K562 (cell line): Measurements from ENCODE around the gene TBXA2R. TPM values are rescaled to one million over a fixed set of nuclear protein-coding genes. Genes with fewer than 3 reads are reported as not detected.
A peak's percentile ranks its signal among the peaks of the same experiment; 100 is the strongest.

Experiments used
- ARID3A ChIP-seq: IDR thresholded peaks from 2 replicates; pipeline ENCODE4 v1.6.1; 2012; ENCODE audit warnings: low read depth, low read length, improper control_type of control experiment, borderline replicate concordance
- CHAMP1 ChIP-seq: fragments of 450-650 bp; IDR thresholded peaks from 2 replicates; pipeline ENCODE4 v1.6.1; 2016; ENCODE audit warnings: mild to moderate bottlenecking
- CREB1 ChIP-seq, 2 experiments: sonication (generic) in 1 of 2; formaldehyde crosslinking in 1 of 2; IDR thresholded peaks; 2 replicates each; pipeline versions ENCODE4 v1.6.1 to v1.8.0; 2012 to 2022; ENCODE audit warnings: inconsistent platforms in 1 of 2, mild to moderate bottlenecking in 1 of 2, missing genetic modification reagents in 1 of 2, moderate library complexity in 1 of 2
- CREBBP ChIP-seq: IDR thresholded peaks from one replicate; pipeline ENCODE4 v1.6.1; 2012; ENCODE audit warnings: low read depth, mild to moderate bottlenecking, control low read depth, inconsistent platforms, low read length
- JUN ChIP-seq, 2 experiments: sonication (generic) in 1 of 2; formaldehyde crosslinking in 1 of 2; IDR thresholded peaks; 2 replicates each; pipeline versions ENCODE4 v1.6.1 to v1.8.0; 2012 to 2022; ENCODE audit warnings: borderline replicate concordance in 2 of 2, mild to moderate bottlenecking in 2 of 2, improper control_type of control experiment in 1 of 2, low read depth in 1 of 2, low read length in 1 of 2, missing genetic modification reagents in 1 of 2
- NFE2L1 ChIP-seq: fragments of 450-650 bp; IDR thresholded peaks from 2 replicates; pipeline ENCODE4 v1.6.1; 2016; ENCODE audit warnings: missing genetic modification characterization, low read depth, mild to moderate bottlenecking, missing compliant biosample characterization, moderate library complexity, borderline replicate concordance
- NFYB ChIP-seq: IDR thresholded peaks from 2 replicates; pipeline ENCODE4 v1.6.1; 2011; ENCODE audit warnings: mild to moderate bottlenecking, moderate library complexity; ENCODE audit not compliant: insufficient read length; ENCODE audit errors: extremely low read depth
- NR3C1 ChIP-seq: sonication (generic); formaldehyde crosslinking; IDR thresholded peaks from 2 replicates; pipeline ENCODE4 v1.8.1; 2022; ENCODE audit warnings: missing genetic modification reagents
- PTBP1 ChIP-seq: fragments of 200-400 bp; formaldehyde crosslinking; IDR thresholded peaks from 2 replicates; pipeline ENCODE4 v1.6.1; 2017; ENCODE audit warnings: low read depth, low read length
- TFAM ChIP-seq: fragments of 250-450 bp; sonication (Bioruptor Pico); conservative IDR thresholded peaks from 2 replicates; pipeline ENCODE4 v1.5.0; 2021; ENCODE audit warnings: mild to moderate bottlenecking, moderate library complexity
- ZBED1 ChIP-seq: IDR thresholded peaks from 2 replicates; pipeline ENCODE4 v1.6.1; 2014
- ZNF324 ChIP-seq: fragments of 250-450 bp; sonication (Bioruptor Pico); IDR thresholded peaks from 2 replicates; pipeline ENCODE4 v1.4.0; 2020; ENCODE audit warnings: mild to moderate bottlenecking
- ZNF395 ChIP-seq: fragments of 200-800 bp; sonication (Bioruptor generic); IDR thresholded peaks from 2 replicates; pipeline ENCODE4 v1.6.1; 2017; ENCODE audit warnings: missing genetic modification characterization, missing compliant biosample characterization
- ZSCAN32 ChIP-seq: fragments of 450-650 bp; formaldehyde crosslinking; IDR thresholded peaks from 2 replicates; pipeline ENCODE4 v1.4.0; 2020; ENCODE audit warnings: mild to moderate bottlenecking, moderate library complexity
- polyA plus RNA-seq, 8 experiments: library from polyadenylated mRNA; depleted of rRNA in 4 of 8; stranded (reverse) in 5 of 8; unstranded in 3 of 8; fragments of >200 nt; fragmentation: Nextera tagmentation in 2 of 8; fragmentation: Illumina TruSeq in 1 of 8; extraction: Ambion mirVana in 2 of 8; extraction: Trizol in 1 of 8; gene quantifications; 2 replicates each; pipeline versions ENCODE4 v1.2.1 to v1.2.3, GENCODE V29; 2011 to 2014; ENCODE audit warnings: inconsistent platforms in 1 of 8, missing spikeins in 1 of 8
- total RNA-seq, 7 experiments: library from RNA; depleted of rRNA in 6 of 7; stranded (reverse); fragments of >200 nt in 6 of 7; fragmentation: Illumina TruSeq in 2 of 7; extraction: Trizol in 2 of 7; gene quantifications; 2 replicates each; pipeline versions ENCODE4 v1.2.1 to v1.2.3, GENCODE V29; 2011 to 2021; ENCODE audit warnings: low replicate concordance in 1 of 7
- TF ChIP-seq, protein P1 (sequence below): fragments of 250-450 bp; sonication (Bioruptor Pico); IDR thresholded peaks from 2 replicates; pipeline ENCODE4 v1.5.0; 2021

TBXA2R gene
- total and polyA plus RNA-seq, 9 of the 15 experiments (the other 6 are each of a cell fraction or from before 2014, with no cell fraction given) = 1.5 to 24.0 (median 2.8) TPM

GRCh38 chr19:3563709-3564524 is 42.8 kb downstream of the TBXA2R start (continued):
- no peak for TF ChIP-seq NFE2L1 (tag)
- TF ChIP-seq JUN (IDR thresholded peaks at IDR 0.05; ENCODE audit: borderline replicate concordance, low read depth, low read length) = no peak
- TF ChIP-seq JUN (CRISPR knock-in tag; IDR thresholded peaks at IDR 0.05; ENCODE audit: borderline replicate concordance) = no peak
- TF ChIP-seq PTBP1 = peak; percentile 57; the same call in 1 of the 2 replicates
- TF ChIP-seq, protein P1, sequence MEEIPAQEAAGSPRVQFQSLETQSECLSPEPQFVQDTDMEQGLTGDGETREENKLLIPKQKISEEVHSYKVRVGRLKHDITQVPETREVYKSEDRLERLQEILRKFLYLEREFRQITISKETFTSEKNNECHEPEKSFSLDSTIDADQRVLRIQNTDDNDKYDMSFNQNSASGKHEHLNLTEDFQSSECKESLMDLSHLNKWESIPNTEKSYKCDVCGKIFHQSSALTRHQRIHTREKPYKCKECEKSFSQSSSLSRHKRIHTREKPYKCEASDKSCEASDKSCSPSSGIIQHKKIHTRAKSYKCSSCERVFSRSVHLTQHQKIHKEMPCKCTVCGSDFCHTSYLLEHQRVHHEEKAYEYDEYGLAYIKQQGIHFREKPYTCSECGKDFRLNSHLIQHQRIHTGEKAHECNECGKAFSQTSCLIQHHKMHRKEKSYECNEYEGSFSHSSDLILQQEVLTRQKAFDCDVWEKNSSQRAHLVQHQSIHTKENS (CRISPR knock-in tag) = no peak
- no peak for TF ChIP-seq ZNF395 (CRISPR knock-in tag)
- TF ChIP-seq NR3C1 (CRISPR knock-in tag) = no peak
- no peak for TF ChIP-seq ZSCAN32
- TF ChIP-seq NFYB = no peak
- TF ChIP-seq ZBED1 = no peak
- no peak for TF ChIP-seq ZNF324 (CRISPR knock-in tag)
- TF ChIP-seq ARID3A = no peak
- TF ChIP-seq TFAM = no peak
- no peak for TF ChIP-seq CREB1 (IDR thresholded peaks at IDR 0.05)
- TF ChIP-seq CREB1 (CRISPR knock-in tag; IDR thresholded peaks at IDR 0.05) = no peak
- no peak for TF ChIP-seq CHAMP1
- TF ChIP-seq CREBBP = no peak
